Panc1 (cell line): ENCODE measurements around the gene TRAPPC10.
"Not testable (repeated sequence)": the region's sequence is repeated elsewhere in the genome, so short reads cannot be mapped to it uniquely, and the experiment has no call there.

Experiments used
- CTCF ChIP-seq: fragments of 450-650 bp; IDR thresholded peaks from 2 replicates; pipeline ENCODE4 v1.5.1; 2017; ENCODE audit warnings: mild to moderate bottlenecking
- POLR2AphosphoS5 ChIP-seq: IDR thresholded peaks from 2 replicates; pipeline ENCODE4 v1.6.1; 2012; ENCODE audit warnings: mild to moderate bottlenecking, low read depth, low read length, moderate library complexity
- REST ChIP-seq, 2 experiments: IDR thresholded peaks; 2 replicates each; pipeline ENCODE4 v1.6.1; 2011 to 2012; ENCODE audit warnings: low read depth in 2 of 2, control low read depth in 1 of 2, low read length in 1 of 2, mild to moderate bottlenecking in 1 of 2, moderate library complexity in 1 of 2; ENCODE audit not compliant: insufficient read depth in 1 of 2
- SIN3A ChIP-seq: IDR thresholded peaks from 2 replicates; pipeline ENCODE4 v1.6.1; 2012; ENCODE audit warnings: low read depth, mild to moderate bottlenecking, low read length, moderate library complexity, borderline replicate concordance; ENCODE audit not compliant: insufficient read depth
- TCF7L2 ChIP-seq: IDR thresholded peaks from 2 replicates; pipeline ENCODE4 v1.6.1; 2011; ENCODE audit warnings: mild to moderate bottlenecking, low read depth, low read length, inconsistent platforms

- TF ChIP-seq CTCF; POLR2AphosphoS5; REST (IDR thresholded peaks at IDR 0.05; ENCODE audit: insufficient read depth in 1 of 2, low read depth in 2 of 2, low read length in 1 of 2); SIN3A; TCF7L2: not testable (repeated sequence)
Observed at GRCh38 chr21:44122131-44122530, 110.0 kb downstream of the TRAPPC10 start.
